C4-2B (cell line): Measurements from ENCODE around the gene ELFN1.

Experiments
- H3K27ac ChIP-seq: fragments of 450-650 bp; 2 replicates; pipeline ENCODE4 v1.5.1; 2017
- CTCF ChIP-seq: fragments of 450-650 bp; conservative IDR thresholded peaks from 2 replicates; pipeline ENCODE4 v1.5.1; 2017; ENCODE audit warnings: mild to moderate bottlenecking
- ZFX ChIP-seq: fragments of 450-650 bp; IDR thresholded peaks from 2 replicates; pipeline ENCODE4 v1.6.1; 2017

The ELFN1 gene

GRCh38 chr7:1745576-1746490, 75.8 kb downstream of the ELFN1 start:
- TF ChIP-seq ZFX (no peak), CTCF (no peak)
- no peak overlapping the region for H3K27ac ChIP-seq

DNA sequence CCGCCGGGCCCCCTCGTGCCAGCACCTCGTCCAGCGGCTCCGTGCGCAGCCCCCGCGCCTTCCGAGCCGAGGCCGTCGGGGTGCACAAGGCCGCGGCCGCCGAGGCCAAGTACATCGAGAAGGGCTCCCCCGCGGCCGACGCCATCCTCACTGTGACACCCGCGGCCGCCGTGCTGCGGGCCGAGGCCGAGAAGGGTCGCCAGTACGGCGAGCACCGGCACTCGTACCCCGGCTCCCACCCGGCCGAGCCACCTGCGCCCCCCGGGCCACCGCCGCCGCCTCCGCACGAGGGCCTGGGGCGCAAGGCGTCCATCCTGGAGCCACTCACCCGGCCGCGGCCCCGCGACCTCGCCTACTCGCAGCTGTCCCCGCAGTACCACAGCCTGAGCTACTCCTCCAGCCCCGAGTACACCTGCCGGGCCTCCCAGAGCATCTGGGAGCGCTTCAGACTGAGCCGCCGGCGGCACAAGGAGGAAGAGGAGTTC, 76.5 kb downstream of the ELFN1 start:
- TF ChIP-seq ZFX (no peak), CTCF (no peak)
- no peak overlapping the region for H3K27ac ChIP-seq

GRCh38 chr7:1747004-1747801, 77.1 kb downstream of the ELFN1 start:
- H3K27ac ChIP-seq: no peak overlapping the region
- no peak for TF ChIP-seq CTCF
- TF ChIP-seq ZFX: no peak

DNA sequence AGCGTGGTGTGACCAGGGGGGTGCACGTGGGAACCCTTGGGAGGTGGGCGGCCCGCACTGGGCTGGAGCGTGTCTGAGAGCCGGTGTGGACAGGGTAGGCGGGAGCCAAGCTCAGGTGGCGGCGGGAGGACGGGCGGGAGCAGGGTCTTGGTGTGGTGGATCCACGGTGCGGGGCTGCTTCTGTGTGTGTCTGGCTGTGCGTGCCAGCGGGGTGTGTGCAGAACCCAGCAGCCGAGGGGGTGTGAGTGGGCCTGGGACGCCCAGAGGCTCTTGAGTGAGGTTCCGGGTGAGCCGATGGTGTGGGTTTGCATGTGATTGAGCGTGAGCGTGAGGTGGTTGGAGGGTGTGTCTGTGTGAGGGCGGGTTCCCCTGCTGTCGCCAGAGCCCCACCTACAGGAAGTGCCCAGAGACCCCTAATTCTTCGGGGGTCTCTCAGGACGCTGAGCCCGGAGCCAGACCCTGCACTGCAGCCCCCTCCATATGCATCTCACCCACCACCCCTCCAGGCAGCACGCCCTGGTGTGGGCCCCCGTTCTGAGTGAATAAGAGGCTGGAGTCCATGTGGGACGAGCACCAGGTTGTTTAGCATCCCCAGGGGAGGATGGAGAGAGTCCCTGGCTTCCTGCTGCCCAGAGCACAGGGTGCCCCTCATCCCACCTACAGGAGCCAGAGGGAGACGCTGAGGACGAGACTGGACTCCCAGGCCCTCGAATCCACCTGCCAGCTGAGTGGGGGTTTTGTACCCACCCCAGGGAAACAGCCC, 78.2 kb downstream of the ELFN1 start:
- H3K27ac ChIP-seq: no peak overlapping the region
- TF ChIP-seq CTCF (no peak), ZFX (no peak)

DNA sequence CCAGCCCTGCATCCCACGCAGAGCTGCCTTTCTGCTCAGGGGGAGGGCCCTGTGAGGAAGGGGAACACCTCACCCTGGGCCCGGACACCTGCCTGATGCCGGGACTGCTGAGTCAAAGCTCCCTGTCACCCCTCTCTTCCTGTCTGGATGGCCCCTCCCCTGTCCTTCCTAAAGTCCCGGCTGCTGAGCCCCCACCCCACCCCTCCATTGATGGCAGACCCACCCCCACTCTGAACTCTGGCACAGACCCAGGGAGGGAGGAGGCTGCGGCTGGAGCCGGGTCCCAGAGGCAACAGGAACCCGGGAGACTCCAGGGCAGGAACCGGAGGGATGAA, 78.7 kb downstream of the ELFN1 start:
- TF ChIP-seq CTCF (no peak), ZFX (no peak)

GRCh38 chr7:1749351-1749863, 79.3 kb downstream of the ELFN1 start:
- TF ChIP-seq CTCF: no peak
- no peak for TF ChIP-seq ZFX
- H3K27ac ChIP-seq: no peak overlapping the region

More for the DNA sequence above, 78.7 kb downstream of the ELFN1 start:
- no peak overlapping the region for H3K27ac ChIP-seq
